ENCODE data around the gene SRCIN1. TPM values are rescaled to one million over a fixed set of nuclear protein-coding genes. Genes with fewer than 3 reads are reported as not detected.
A peak's percentile ranks its signal among the peaks of the same experiment; 100 is the strongest.

Gene SRCIN1
- total RNA-seq, 4 donors from 2014 or later: 0.24 TPM; not detected in 3

GRCh38 chr17:38560503-38561318 lies 45.0 kb downstream of the SRCIN1 start:
- DNase-seq: no peak
- H3K27ac ChIP-seq: no peak overlapping the region
- H3K4me1 ChIP-seq: peaks cover 13 to 27% of the 10 kb centered on the region in 2 donors
- H3K9me3 ChIP-seq: no peaks in the 10 kb centered on the region
- TF ChIP-seq POLR2A (IDR thresholded peaks at IDR 0.05) (no peak), CTCF (IDR thresholded peaks at IDR 0.05 in 4 of 5, conservative IDR thresholded peaks at IDR 0.05 in 1 of 5) (no peak)
- ATAC-seq: no peak
- H3K36me3 ChIP-seq: no peaks in the 10 kb centered on the region
- no peak overlapping the region for H3K4me3 ChIP-seq
- peaks cover 63 to 70% (median 70%) of the 10 kb centered on the region in 3 donors for H3K27me3 ChIP-seq
- in situ Hi-C loops (cut with MboI; ENCODE audit: low sequenced_read_pairs in 4 of 4): no loop called here
- intact Hi-C loops (cut with DNase I; ENCODE audit: low total_unique reads): no loop called here

- Histone ChIP-seq H3K9me3 (no peaks in the 10 kb centered on the region), H3K27me3 (peaks cover 55 to 63% (median 61%) of the 10 kb centered on the region in 3 donors), H3K4me3 (peak overlapping the region in 3 of 4 donors; percentile 56 to 69 (median 64)), H3K27ac (no peak overlapping the region), H3K4me1 (peaks cover 13 to 27% of the 10 kb centered on the region in 2 donors), H3K36me3 (no peaks in the 10 kb centered on the region)
- in situ Hi-C loops (cut with MboI; ENCODE audit: low sequenced_read_pairs in 4 of 4) (loop anchor here in 3 of 4 donors (5.0 to 10.0 kb wide), 2 partner anchors 105 to 107 kb away; no protein-coding TSS in a partner anchor), intact Hi-C loops (cut with DNase I; ENCODE audit: low total_unique reads) (loop anchor here (2.0 kb wide), 1 partner anchor 175 kb away; no protein-coding TSS in a partner anchor)
- DNase-seq: no peak
- no peak for ATAC-seq
- no peak for TF ChIP-seq CTCF (IDR thresholded peaks at IDR 0.05 in 4 of 5, conservative IDR thresholded peaks at IDR 0.05 in 1 of 5)
- no peak for TF ChIP-seq POLR2A (IDR thresholded peaks at IDR 0.05)
Observed at GRCh38 chr17:38559880-38560230, 45.9 kb downstream of the SRCIN1 start.

GRCh38 chr17:38559051-38559879 lies 46.5 kb downstream of the SRCIN1 start:
- in situ Hi-C loops (cut with MboI; ENCODE audit: low sequenced_read_pairs in 4 of 4): loop anchor here in 3 of 4 donors (5.0 to 10.0 kb wide), 2 partner anchors 106 to 108 kb away; no protein-coding TSS in a partner anchor
- Histone ChIP-seq H3K4me3 (peak overlapping the region; percentile 46 to 69 (median 60)), H3K27me3 (peaks cover 51 to 57% (median 55%) of the 10 kb centered on the region in 3 donors), H3K9me3 (no peaks in the 10 kb centered on the region), H3K4me1 (peaks cover 13 to 28% of the 10 kb centered on the region in 2 donors), H3K36me3 (no peaks in the 10 kb centered on the region), H3K27ac (no peak overlapping the region)
- TF ChIP-seq CTCF (IDR thresholded peaks at IDR 0.05 in 4 of 5, conservative IDR thresholded peaks at IDR 0.05 in 1 of 5) (peak in 1 of 5 experiments; percentile 23), POLR2A (IDR thresholded peaks at IDR 0.05) (peak in 1 of 2 donors; percentile 10)
- intact Hi-C loops (cut with DNase I; ENCODE audit: low total_unique reads): loop anchor here (2.0 kb wide), 1 partner anchor 176 kb away; no protein-coding TSS in a partner anchor
- ATAC-seq (peak in 1 of 2 donors; percentile 19), DNase-seq (peak; percentile 24 to 62)

GRCh38 chr17:38558728-38559050 lies 47.1 kb downstream of the SRCIN1 start:
- peaks cover 13 to 31% of the 10 kb centered on the region in 2 donors for H3K4me1 ChIP-seq
- no peaks in the 10 kb centered on the region for H3K36me3 ChIP-seq
- intact Hi-C loops (cut with DNase I; ENCODE audit: low total_unique reads): loop anchor here (1.0 to 2.0 kb wide), 4 partner anchors 26 to 176 kb away; no protein-coding TSS in a partner anchor
- ATAC-seq (no peak), DNase-seq (no peak)
- no peak for TF ChIP-seq CTCF (IDR thresholded peaks at IDR 0.05 in 4 of 5, conservative IDR thresholded peaks at IDR 0.05 in 1 of 5)
- TF ChIP-seq POLR2A (IDR thresholded peaks at IDR 0.05): no peak
- no peaks in the 10 kb centered on the region for H3K9me3 ChIP-seq
- in situ Hi-C loops (cut with MboI; ENCODE audit: low sequenced_read_pairs in 4 of 4): loop anchor here in 3 of 4 donors (5.0 to 10.0 kb wide), 2 partner anchors 106 to 109 kb away; no protein-coding TSS in a partner anchor
- no peak overlapping the region for H3K27ac ChIP-seq
- peaks cover 45 to 51% (median 49%) of the 10 kb centered on the region in 3 donors for H3K27me3 ChIP-seq
- H3K4me3 ChIP-seq: peak overlapping the region; percentile 46 to 69 (median 60)

Measured in gastrocnemius medialis (tissue), 4 donors.